ENCODE results near the gene CCNJ.

DNA sequence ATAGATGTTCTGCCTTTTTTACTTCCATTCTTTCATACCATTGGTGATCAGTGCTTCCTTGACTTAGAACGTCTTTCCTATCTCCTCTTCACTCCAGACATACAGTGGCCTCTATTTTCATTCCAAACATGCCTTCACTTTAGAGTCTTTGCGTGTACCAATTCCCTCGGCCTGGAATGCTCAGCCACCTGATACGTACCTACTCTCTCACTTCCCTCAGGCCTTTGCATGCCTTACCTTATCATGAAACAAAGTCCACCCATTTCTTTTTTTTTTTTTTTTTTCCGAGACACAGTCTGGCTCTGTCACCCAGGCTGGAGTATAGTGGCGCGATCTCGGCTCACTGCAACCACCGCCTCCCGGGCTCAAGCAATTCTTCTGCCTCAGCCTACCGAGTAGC is 2.2 kb upstream of the CCNJ start:
- TF ChIP-seq, protein P1, sequence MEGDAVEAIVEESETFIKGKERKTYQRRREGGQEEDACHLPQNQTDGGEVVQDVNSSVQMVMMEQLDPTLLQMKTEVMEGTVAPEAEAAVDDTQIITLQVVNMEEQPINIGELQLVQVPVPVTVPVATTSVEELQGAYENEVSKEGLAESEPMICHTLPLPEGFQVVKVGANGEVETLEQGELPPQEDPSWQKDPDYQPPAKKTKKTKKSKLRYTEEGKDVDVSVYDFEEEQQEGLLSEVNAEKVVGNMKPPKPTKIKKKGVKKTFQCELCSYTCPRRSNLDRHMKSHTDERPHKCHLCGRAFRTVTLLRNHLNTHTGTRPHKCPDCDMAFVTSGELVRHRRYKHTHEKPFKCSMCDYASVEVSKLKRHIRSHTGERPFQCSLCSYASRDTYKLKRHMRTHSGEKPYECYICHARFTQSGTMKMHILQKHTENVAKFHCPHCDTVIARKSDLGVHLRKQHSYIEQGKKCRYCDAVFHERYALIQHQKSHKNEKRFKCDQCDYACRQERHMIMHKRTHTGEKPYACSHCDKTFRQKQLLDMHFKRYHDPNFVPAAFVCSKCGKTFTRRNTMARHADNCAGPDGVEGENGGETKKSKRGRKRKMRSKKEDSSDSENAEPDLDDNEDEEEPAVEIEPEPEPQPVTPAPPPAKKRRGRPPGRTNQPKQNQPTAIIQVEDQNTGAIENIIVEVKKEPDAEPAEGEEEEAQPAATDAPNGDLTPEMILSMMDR (IDR thresholded peaks at IDR 0.05) = no peak
- TF ChIP-seq POLR2A (IDR thresholded peaks at IDR 0.05) (no peak), POLR2AphosphoS5 (IDR thresholded peaks at IDR 0.05) (no peak)
